IPS DF 6.9 (cell line): ENCODE data around the gene DMC1.
"Not testable (repeated sequence)": the region's sequence is repeated elsewhere in the genome, so short reads cannot be mapped to it uniquely, and the experiment has no call there.

Experiments used
- DNase-seq: peaks from one replicate; pipeline ENCODE4 v3.0.0-alpha.2; 2013; ENCODE audit warnings: low read depth, low spot score
- H3K27ac ChIP-seq: one replicate; pipeline ENCODE4 v1.5.1; 2013; ENCODE audit warnings: low read length, control low read depth
- H3K27me3 ChIP-seq: 2 replicates; pipeline ENCODE4 v1.6.1; 2013; ENCODE audit warnings: mild to moderate bottlenecking, low read length; ENCODE audit not compliant: control insufficient read depth, insufficient read depth
- H3K36me3 ChIP-seq: 2 replicates; pipeline ENCODE4 v1.6.1; 2013; ENCODE audit warnings: low read length; ENCODE audit not compliant: control insufficient read depth, insufficient read depth
- H3K4me1 ChIP-seq: 2 replicates; pipeline ENCODE4 v1.6.1; 2013; ENCODE audit warnings: low read length; ENCODE audit not compliant: control insufficient read depth, insufficient read depth
- H3K4me3 ChIP-seq: 2 replicates; pipeline ENCODE4 v1.5.1; 2013; ENCODE audit warnings: mild to moderate bottlenecking, low read length
- H3K9me3 ChIP-seq: 2 replicates; pipeline ENCODE4 v1.6.1; 2013; ENCODE audit warnings: low read length, inconsistent platforms; ENCODE audit not compliant: control insufficient read depth, insufficient read depth
- WGBS: extraction: QIAGEN DNeasy Blood & Tissue Kit; methylation state at CpG from one replicate; pipeline ENCODE4 v1.1.7; 2013; ENCODE audit warnings: mixed read lengths, missing lambda C conversion rate; ENCODE audit not compliant: insufficient read length, insufficient coverage; 5-methylcytosine and 5-hydroxymethylcytosine counted together

Gene DMC1

DNA sequence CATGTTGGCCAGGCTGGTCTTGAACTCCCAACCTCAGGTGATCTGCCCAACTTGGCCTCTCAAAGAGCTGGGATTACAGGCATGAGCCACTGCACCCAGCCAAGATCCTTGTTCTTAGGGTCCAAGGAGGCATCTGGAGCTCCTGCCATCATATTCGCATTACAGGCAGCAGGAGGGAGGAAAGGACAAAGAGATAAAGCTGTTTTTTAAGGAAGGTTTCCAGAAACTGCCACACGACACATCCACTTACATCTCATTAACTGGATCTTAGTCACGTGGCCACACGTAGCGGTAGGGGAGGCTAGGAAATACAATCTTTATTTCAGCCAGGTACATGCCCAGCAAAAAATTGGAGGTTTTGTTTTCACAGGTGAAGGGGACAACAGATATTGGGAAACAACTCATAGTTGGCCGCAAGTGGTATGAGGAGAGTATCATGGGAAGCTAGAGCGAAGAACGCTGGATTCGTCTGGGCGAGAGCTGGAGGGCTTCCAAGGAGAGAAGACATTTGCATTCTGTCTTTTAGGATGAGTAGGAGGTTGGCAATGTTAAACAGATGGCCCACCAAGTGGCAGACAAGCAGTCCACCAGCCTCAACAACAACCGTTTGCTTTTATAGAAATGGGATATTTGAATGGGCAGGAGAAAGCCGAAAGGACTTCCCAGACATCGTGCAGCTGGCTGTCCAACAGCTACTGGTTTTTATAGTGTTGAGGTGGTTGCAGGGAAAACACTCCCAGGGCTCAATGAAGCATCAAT, 39.2 kb upstream of the DMC1 start:
- no CpG with 5 or more reads among the region's 13 CpGs for WGBS
- no peaks in the 10 kb centered on the region for H3K4me1 ChIP-seq
- DNase-seq, result no peak
- no peak overlapping the region for H3K4me3 ChIP-seq
- H3K27ac ChIP-seq, result no peak overlapping the region
- no peaks in the 10 kb centered on the region for H3K27me3 ChIP-seq
- no peaks in the 10 kb centered on the region for H3K36me3 ChIP-seq
- H3K9me3 ChIP-seq, result no peaks in the 10 kb centered on the region

DNA sequence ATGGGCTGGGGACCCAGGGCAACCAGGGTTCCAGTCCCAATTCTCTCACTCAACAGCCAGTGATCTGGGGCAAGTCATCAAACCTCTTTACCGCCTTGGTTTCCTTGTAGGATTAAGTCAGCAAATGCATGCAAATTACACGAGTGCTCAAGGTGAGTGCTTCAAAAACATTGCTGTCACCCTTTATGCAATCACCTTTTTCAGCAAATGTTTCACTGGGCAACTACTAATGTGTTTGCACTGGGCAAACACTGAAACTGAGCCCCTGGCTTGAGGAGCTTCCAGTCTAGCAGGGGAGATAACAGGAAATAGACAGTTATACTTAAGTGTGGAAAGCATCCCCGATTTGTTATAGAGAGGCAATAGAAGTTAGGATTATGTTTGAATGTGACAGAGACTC, 37.7 kb upstream of the DMC1 start:
- H3K4me3 ChIP-seq, result no peak overlapping the region
- DNase-seq, result no peak
- no peaks in the 10 kb centered on the region for H3K4me1 ChIP-seq
- no CpG with 5 or more reads among the region's 3 CpGs for WGBS
- H3K27ac ChIP-seq, result no peak overlapping the region
- no peaks in the 10 kb centered on the region for H3K27me3 ChIP-seq
- no peaks in the 10 kb centered on the region for H3K36me3 ChIP-seq
- no peaks in the 10 kb centered on the region for H3K9me3 ChIP-seq

DNA sequence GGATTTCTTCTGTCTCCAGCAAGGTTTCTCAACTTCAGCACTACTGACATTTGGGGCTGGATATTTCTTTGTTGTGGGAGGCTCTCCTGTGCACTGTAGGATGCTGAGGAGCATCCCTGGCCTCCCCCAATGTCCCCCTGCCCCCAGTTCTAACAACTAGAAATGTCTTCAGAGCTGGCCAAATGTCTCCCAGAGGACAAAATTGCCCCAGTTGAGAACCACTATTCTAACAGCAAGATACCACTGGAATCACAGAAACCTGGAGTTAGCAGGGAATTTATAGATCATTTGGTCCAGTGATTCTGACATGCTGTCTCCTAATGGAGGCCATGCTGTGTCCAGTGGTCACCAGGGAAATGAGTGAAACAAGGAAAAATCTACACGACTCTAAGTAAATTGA, 32.2 kb upstream of the DMC1 start:
- DNase-seq, result no peak
- Histone ChIP-seq H3K4me1 (no peaks in the 10 kb centered on the region), H3K4me3 (no peak overlapping the region), H3K27me3 (no peaks in the 10 kb centered on the region), H3K36me3 (no peaks in the 10 kb centered on the region), H3K27ac (no peak overlapping the region), H3K9me3 (no peaks in the 10 kb centered on the region)
- WGBS, result no CpG with 5 or more reads among the region's 1 CpG

DNA sequence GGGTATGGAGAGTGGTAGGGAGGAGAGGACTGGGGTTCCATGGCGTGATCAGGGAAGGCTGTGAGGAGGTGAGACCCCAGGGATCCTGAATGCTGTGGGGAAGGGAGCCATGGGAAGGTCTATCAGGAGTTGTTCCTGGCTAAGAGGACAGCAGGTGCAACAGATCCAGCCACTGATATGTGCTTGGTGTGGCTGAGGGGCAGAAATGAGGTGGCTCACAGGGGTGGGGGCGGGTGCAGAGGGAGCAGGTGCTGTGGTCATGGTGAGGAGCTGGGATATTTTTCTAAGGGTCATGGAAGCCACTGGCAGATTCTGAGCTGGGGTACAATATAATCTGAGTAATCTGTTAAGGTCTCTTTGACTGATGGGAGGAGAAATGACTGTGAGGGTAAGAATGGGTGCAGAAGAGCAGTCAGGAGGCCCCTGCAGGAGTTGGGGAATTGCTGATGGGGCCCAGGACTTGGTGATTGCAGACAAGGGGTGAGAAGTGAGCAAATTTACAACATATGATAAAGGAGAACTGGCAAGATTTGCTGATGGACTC, 31.3 kb upstream of the DMC1 start:
- H3K27me3 ChIP-seq, result no peaks in the 10 kb centered on the region
- no peaks in the 10 kb centered on the region for H3K9me3 ChIP-seq
- H3K36me3 ChIP-seq, result no peaks in the 10 kb centered on the region
- no peak for DNase-seq
- H3K4me3 ChIP-seq, result no peak overlapping the region
- no peak overlapping the region for H3K27ac ChIP-seq
- WGBS, result no CpG with 5 or more reads among the region's 2 CpGs
- no peaks in the 10 kb centered on the region for H3K4me1 ChIP-seq

DNA sequence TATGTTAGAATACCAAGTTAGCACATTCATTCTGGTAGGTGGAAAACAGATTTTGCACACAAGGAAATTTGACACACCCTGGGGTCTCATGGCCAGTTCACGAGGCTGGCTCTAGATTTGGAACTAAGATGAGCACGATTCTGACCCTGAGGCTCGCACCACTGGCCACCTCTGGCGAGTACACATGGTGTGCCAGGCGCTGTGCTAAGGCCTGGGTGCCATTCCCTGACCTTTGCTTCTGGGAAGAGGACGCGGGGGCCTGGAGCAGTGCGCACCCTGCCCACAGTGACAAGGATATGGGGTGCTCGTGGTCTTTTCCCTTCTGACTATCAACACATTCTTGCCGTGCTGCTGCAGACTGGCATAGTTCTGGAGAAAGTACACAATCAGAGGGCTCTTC, 29.5 kb upstream of the DMC1 start:
- no peaks in the 10 kb centered on the region for H3K9me3 ChIP-seq
- H3K27me3 ChIP-seq, result no peaks in the 10 kb centered on the region
- no peak overlapping the region for H3K27ac ChIP-seq
- H3K4me3 ChIP-seq, result no peak overlapping the region
- no CpG with 5 or more reads among the region's 10 CpGs for WGBS
- H3K4me1 ChIP-seq, result no peaks in the 10 kb centered on the region
- no peaks in the 10 kb centered on the region for H3K36me3 ChIP-seq
- DNase-seq, result no peak

DNA sequence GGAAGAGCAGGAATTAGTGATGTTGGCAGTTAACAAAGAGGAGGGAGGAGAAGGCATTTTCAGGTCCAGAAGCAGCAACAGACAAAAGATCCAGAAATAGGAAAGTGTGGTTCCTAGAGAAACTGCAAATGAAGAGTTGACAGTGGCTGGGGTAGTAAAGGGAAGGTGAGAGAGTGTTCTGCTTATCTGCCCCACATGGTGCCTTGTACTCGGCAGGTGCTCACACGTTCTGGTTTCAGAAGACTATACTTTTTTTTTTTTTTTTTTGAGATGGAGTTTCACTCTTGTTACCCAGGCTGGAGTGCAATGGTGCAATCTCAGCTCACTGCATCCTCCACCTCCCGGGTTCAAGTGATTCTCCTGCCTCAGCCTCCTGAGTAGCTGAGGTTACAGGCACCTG, 12.9 kb upstream of the DMC1 start:
- H3K36me3 ChIP-seq, DNase-seq, H3K9me3 ChIP-seq, H3K27me3 ChIP-seq, H3K4me1 ChIP-seq, H3K27ac ChIP-seq, H3K4me3 ChIP-seq: not testable (repeated sequence)
- no CpG with 5 or more reads among the region's 3 CpGs for WGBS

DNA sequence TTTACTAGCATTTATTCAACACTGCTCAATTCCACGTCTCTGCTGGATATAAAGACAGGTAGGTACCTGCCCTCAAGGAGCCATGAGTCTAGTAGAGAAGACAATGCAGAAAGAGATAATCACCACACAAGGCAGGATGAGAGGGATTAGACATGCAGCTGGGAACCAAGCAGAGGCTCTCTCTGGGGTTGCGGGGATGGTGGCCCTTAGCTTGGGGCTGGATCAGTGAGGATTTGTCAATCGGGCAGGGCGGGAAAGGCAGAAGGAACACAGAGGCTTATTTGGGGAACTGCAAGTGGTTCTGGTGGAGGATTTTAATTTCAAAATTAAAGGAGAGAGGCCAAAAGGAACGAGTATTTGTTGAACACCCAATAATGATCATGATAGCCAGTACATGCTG, 8.5 kb upstream of the DMC1 start:
- WGBS, result no CpG with 5 or more reads among the region's 5 CpGs
- Histone ChIP-seq H3K27ac (no peak overlapping the region), H3K9me3 (no peaks in the 10 kb centered on the region), H3K4me1 (no peaks in the 10 kb centered on the region), H3K27me3 (no peaks in the 10 kb centered on the region), H3K4me3 (no peak overlapping the region), H3K36me3 (no peaks in the 10 kb centered on the region)
- no peak for DNase-seq

DNA sequence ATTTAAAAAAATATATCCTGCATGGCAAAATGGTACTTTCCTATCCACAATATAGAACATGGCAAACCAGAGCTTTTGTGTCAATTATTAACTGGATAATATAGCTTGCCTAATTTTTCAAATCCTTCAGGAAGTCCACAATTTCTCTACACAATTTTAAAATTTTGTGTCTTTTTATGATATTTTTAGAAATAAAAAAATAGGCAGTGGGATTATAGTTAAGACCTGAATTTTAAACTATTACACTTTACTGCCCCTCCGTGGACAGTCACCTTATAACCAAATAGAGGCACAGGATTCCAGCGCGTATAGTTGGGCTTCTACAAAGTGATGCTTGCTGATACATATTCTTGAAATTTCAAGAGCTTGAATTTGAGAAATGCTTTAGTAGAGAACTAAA, 2.1 kb upstream of the DMC1 start:
- H3K36me3 ChIP-seq, result no peaks in the 10 kb centered on the region
- no peak overlapping the region for H3K4me3 ChIP-seq
- no peaks in the 10 kb centered on the region for H3K27me3 ChIP-seq
- no CpG with 5 or more reads among the region's 3 CpGs for WGBS
- DNase-seq, result no peak
- H3K4me1 ChIP-seq, result no peaks in the 10 kb centered on the region
- H3K27ac ChIP-seq, result no peak overlapping the region
- H3K9me3 ChIP-seq, result no peaks in the 10 kb centered on the region

DNA sequence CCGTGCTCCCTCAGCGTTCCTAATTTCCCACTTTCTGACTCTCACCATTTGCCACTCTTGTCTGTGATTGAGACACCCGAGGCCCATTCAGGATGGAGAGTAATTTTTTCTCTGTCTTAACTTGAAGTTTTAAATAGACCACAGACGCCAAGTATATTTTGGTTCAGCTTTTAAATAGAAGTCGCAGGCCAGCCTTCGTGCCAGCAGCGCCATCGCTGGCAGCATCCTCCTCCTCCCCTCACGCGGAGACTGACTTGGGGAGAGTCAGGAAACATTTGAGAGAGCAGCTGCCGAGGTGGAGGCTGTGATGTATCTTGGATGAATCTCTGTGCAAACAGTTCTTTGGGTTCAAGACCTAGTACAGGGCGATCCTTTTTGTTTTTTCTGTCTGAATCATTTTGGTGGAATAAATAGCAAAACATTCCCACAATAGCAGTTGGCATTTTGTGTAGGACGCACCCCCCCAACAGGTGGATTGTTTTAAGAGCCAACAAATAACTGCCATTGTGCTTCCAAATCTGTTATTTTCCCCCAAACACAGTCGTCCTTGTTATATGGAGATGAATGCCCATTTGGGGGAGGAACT, 889 bp upstream of the DMC1 start:
- H3K27ac ChIP-seq, result no peak overlapping the region
- H3K4me3 ChIP-seq, result peak overlapping the region; percentile 42; the same call in 1 of the 2 replicates
- no peaks in the 10 kb centered on the region for H3K4me1 ChIP-seq
- H3K36me3 ChIP-seq, result no peaks in the 10 kb centered on the region
- no peak for DNase-seq
- WGBS, result no CpG with 5 or more reads among the region's 14 CpGs
- no peaks in the 10 kb centered on the region for H3K27me3 ChIP-seq
- no peaks in the 10 kb centered on the region for H3K9me3 ChIP-seq

DNA sequence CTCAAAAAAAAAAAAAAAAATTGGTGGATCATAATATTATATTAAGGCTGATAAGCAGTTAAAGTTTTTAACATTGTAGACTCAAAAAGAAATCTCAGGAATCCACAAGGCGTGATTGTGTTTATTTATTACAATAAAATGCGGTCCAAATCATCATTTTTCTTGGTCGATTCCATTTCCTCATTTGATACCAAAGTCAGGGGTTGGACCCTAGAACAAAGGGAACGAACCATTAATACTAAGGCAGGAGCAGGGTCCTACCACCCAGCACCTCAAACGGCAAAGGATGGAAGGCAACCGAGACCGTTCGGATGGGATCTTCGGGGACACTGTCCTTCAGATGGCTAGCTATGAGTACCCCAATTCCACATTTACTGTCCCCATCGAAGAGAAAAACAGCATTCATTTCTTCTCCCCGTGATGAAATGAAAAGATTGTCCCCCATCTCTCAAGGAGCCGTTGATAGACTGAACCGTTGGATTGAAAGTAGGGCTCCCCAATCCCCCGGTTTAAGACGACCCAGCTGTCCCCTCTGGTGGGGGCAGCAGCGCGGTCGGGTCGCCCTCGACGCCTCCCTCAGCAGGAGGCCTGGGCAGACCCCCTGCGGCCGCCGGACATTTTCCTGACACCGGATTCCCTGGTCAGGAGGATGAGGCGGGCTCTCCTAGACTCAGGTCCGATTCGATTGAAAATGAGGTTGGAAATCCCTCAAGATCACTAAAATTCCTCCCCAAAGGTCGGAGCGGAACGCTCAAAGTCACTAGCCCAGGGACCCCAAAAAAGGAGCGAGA, 607 bp downstream of the DMC1 start:
- H3K4me1 ChIP-seq, result no peaks in the 10 kb centered on the region
- H3K27me3 ChIP-seq, result no peaks in the 10 kb centered on the region
- no peak for DNase-seq
- H3K36me3 ChIP-seq, result no peaks in the 10 kb centered on the region; the same call in 1 of the 2 replicates
- H3K4me3 ChIP-seq, result peak overlapping the region; percentile 79; the same call in 1 of the 2 replicates
- no CpG with 5 or more reads among the region's 32 CpGs for WGBS
- H3K27ac ChIP-seq, result no peak overlapping the region
- H3K9me3 ChIP-seq, result no peaks in the 10 kb centered on the region
